GM12874 (cell line): ENCODE results near the gene NID2.

Experiments
- TF ChIP-seq, protein P1 (sequence below): IDR thresholded peaks from 2 replicates; pipeline ENCODE4 v1.5.1; 2011; ENCODE audit warnings: low read depth, mild to moderate bottlenecking, control low read depth, low read length, moderate library complexity; ENCODE audit not compliant: insufficient read depth

Gene NID2

DNA sequence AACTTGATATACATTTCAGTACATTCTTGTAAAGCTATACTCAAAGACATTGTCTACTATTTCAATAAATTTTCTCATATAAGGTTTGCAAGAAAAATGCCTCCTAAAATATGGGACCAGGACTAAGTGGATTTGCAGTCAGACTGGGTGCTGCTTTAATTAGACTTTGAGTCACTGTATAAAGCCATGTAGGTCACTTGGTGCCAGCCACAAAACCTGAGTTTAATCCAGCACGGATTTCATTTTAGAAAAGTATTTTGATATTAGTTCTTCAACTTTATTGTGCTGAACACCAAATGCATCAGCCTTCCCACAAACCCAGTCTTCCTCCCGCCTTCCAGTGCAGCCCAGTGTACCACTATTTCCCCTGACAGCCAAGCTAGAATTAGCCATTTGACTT, 9.9 kb upstream of the NID2 start:
- TF ChIP-seq, protein P1, sequence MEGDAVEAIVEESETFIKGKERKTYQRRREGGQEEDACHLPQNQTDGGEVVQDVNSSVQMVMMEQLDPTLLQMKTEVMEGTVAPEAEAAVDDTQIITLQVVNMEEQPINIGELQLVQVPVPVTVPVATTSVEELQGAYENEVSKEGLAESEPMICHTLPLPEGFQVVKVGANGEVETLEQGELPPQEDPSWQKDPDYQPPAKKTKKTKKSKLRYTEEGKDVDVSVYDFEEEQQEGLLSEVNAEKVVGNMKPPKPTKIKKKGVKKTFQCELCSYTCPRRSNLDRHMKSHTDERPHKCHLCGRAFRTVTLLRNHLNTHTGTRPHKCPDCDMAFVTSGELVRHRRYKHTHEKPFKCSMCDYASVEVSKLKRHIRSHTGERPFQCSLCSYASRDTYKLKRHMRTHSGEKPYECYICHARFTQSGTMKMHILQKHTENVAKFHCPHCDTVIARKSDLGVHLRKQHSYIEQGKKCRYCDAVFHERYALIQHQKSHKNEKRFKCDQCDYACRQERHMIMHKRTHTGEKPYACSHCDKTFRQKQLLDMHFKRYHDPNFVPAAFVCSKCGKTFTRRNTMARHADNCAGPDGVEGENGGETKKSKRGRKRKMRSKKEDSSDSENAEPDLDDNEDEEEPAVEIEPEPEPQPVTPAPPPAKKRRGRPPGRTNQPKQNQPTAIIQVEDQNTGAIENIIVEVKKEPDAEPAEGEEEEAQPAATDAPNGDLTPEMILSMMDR = no peak

DNA sequence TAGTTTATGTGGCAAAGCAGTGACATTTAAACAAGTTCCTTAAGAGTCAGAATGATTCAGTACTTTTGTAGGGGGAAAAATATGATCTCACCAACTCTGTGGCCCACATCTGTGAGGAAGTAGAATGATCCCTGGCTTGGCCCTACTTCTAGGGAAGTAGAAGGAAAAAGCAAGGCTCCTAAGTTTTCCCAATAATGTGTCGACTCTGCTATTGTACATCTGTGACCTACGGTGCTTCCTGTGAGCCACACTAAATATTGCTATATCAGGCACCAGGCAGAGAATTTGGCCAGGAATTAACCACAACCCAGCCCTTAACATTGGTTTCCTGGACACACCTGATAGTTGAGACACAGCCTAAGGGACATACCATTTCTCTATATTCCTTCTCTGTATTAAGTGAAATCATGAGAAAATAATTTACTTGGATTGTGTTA, 9.3 kb upstream of the NID2 start:
- TF ChIP-seq, protein P1 = no peak

DNA sequence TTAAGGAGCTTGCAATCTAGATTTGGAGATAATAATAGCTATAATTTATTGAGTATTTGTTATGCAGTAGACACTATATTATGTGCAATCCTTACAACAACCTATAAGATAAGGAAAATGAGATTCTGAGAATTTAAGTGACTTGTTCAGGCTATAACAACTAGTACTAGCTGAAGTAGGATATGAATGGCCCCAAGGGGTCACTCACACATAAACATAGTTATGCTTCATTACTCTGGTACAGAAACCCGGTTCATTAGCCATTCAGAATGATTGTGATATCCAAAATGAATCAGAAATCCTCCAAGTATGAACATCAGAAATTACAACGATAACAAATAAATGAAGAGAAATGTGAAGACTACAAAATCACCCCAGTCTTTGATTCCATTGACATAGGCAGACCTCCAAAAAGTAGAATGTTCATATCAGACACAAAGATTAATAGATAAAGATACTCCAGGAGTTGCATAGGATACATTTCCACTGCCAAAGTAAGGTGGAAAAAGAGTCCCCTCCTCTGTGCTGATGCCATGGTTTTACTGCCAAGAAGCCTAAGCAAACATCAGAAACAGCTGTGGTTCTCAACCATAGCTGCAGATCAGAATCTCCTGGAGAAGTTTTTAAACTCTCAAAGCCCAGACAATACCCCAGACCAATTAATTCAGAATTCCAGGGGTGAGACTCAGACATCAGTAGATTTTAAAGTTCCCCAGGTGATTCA, 8.6 kb upstream of the NID2 start:
- TF ChIP-seq, protein P1 = no peak

- TF ChIP-seq, protein P1 = no peak
Measured at GRCh38 chr14:52076334-52076733, 7.5 kb upstream of the NID2 start.

DNA sequence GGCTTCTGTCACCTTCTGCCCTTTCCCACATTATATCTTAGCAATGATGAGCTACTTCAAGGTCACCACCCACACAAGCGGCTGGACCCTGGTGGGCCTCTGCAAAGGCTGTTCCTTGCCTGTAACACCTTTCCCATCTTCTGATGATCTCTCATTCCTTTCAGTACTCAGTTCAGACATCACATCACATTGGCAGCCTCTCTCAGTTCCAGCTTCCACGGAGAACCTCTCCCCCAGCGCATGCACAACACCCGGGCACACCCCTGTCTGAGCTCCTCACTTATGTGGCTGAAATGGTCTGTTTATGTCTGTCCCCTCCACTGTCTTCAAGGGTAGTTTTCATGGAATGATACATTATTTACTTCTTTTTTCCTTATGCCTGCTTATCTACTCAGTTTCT, 6.5 kb upstream of the NID2 start:
- TF ChIP-seq, protein P1 = no peak

DNA sequence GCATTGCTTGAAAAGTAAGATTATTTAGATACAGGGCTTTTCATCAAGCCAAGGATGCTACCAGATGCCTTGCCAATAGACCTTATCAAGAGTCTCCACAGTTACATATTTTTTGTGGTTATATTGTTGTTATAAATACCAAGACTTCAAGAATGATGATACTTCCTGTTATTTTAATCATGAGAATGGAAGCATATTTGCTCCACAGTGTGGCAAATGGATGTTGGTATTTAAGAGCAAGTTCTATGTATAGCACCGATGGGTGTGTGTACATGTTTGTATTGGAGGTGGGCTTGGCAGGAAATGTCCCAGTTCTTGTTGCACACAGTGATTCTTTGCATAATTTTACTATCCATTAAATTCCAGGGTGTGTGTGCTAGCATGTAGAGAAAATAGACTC, 4.4 kb upstream of the NID2 start:
- TF ChIP-seq, protein P1 = no peak

GRCh38 chr14:52072266-52072780, 3.5 kb upstream of the NID2 start:
- TF ChIP-seq, protein P1 = no peak
